ENCODE measurements around the gene MAP2K6.

Gene MAP2K6

GRCh38 chr17:69450131-69450530 lies 35.6 kb downstream of the MAP2K6 start:
- in situ Hi-C loops (cut with MboI; ENCODE audit: low sequenced_read_pairs, unreplicated experiment), result no loop called here
- no peak for DNase-seq (ENCODE audit: low spot score)
- no peak for TF ChIP-seq CTCF (IDR thresholded peaks at IDR 0.05; ENCODE audit: borderline replicate concordance, control extremely low read depth, extremely low read depth, insufficient read depth, missing control alignments)

- TF ChIP-seq CTCF (IDR thresholded peaks at IDR 0.05; ENCODE audit: borderline replicate concordance, control extremely low read depth, extremely low read depth, insufficient read depth, missing control alignments), result no peak
- in situ Hi-C loops (cut with MboI; ENCODE audit: low sequenced_read_pairs, unreplicated experiment), result no loop called here
- no peak for DNase-seq (ENCODE audit: low spot score)
Measured at GRCh38 chr17:69450918-69451317, 36.4 kb downstream of the MAP2K6 start.

GRCh38 chr17:69451416-69452394 lies 37.2 kb downstream of the MAP2K6 start:
- DNase-seq (ENCODE audit: low spot score), result no peak
- in situ Hi-C loops (cut with MboI; ENCODE audit: low sequenced_read_pairs, unreplicated experiment), result no loop called here
- TF ChIP-seq CTCF (IDR thresholded peaks at IDR 0.05; ENCODE audit: borderline replicate concordance, control extremely low read depth, extremely low read depth, insufficient read depth, missing control alignments), result no peak

- TF ChIP-seq CTCF (IDR thresholded peaks at IDR 0.05; ENCODE audit: borderline replicate concordance, control extremely low read depth, extremely low read depth, insufficient read depth, missing control alignments), result no peak
- DNase-seq (ENCODE audit: low spot score), result no peak
- in situ Hi-C loops (cut with MboI; ENCODE audit: low sequenced_read_pairs, unreplicated experiment), result no loop called here
Measured at GRCh38 chr17:69452664-69453260, 38.3 kb downstream of the MAP2K6 start.

- no peak for TF ChIP-seq CTCF (IDR thresholded peaks at IDR 0.05; ENCODE audit: borderline replicate concordance, control extremely low read depth, extremely low read depth, insufficient read depth, missing control alignments)
- DNase-seq (ENCODE audit: low spot score), result no peak
- in situ Hi-C loops (cut with MboI; ENCODE audit: low sequenced_read_pairs, unreplicated experiment), result no loop called here
Measured at GRCh38 chr17:69454051-69454450, 39.6 kb downstream of the MAP2K6 start.

- DNase-seq (ENCODE audit: low spot score), result no peak
- in situ Hi-C loops (cut with MboI; ENCODE audit: low sequenced_read_pairs, unreplicated experiment), result no loop called here
- TF ChIP-seq CTCF (IDR thresholded peaks at IDR 0.05; ENCODE audit: borderline replicate concordance, control extremely low read depth, extremely low read depth, insufficient read depth, missing control alignments), result no peak
Measured at GRCh38 chr17:69455040-69455439, 40.5 kb downstream of the MAP2K6 start.

Data from GM13976 (cell line).